ENCODE measurements around the gene GOLT1B.

The GOLT1B gene

DNA sequence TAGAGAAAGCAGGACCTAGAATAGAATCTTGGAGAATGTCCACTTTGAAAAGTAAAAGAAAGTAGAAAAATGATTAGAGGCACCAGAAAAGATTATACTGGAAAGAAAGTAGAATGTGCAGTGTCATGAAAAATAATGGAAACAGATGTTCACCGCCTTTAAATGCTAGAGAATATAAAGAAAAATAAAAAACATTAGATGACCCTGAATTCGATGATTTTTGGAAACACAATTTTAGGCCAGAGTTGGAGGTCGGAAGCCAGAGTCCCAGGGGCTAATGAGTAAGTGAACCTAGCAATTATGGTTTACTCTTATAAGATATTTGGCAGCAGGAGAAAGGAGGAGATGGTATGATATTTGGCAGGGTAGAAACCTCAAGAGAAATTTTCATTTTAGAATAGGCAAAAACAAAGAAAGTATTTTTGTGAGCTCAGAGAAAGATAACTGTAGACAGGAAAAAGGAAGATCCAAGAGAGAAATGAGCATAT lies 65.4 kb downstream of the GOLT1B start:
- DNase-seq: no peak
